Neural progenitor cell (in vitro differentiated cells): ENCODE measurements around the gene CIB1. TPM values are rescaled to one million over a fixed set of nuclear protein-coding genes. Genes with fewer than 3 reads are reported as not detected.
A peak's percentile ranks its signal among the peaks of the same experiment; 100 is the strongest.

ENCODE experiments used
- DNase-seq: peaks from one replicate; pipeline ENCODE4 v3.0.0-alpha.2; 2016; ENCODE audit warnings: low spot score
- H2AFZ ChIP-seq: fragments of 200-600 bp; sonication (generic); replicated peaks from 2 replicates; pipeline ENCODE4 v1.6.1; 2016; ENCODE audit warnings: antibody characterized with exemption
- H3F3A ChIP-seq: fragments of 200-600 bp; sonication (generic); 2 replicates; pipeline ENCODE4 v1.6.1; 2016; ENCODE audit warnings: antibody characterized with exemption, low read depth
- H3K27ac ChIP-seq: fragments of 200-600 bp; sonication (generic); 2 replicates; pipeline ENCODE4 v1.5.1; 2016; ENCODE audit warnings: mild to moderate bottlenecking
- H3K27me3 ChIP-seq: fragments of 200-600 bp; sonication (generic); 2 replicates; pipeline ENCODE4 v1.6.1; 2016; ENCODE audit warnings: mild to moderate bottlenecking, moderate library complexity
- H3K36me3 ChIP-seq: fragments of 200-600 bp; sonication (generic); 2 replicates; pipeline ENCODE4 v1.5.1; 2016
- H3K4me1 ChIP-seq: fragments of 200-600 bp; sonication (generic); 2 replicates; pipeline ENCODE4 v1.6.1; 2016; ENCODE audit warnings: mixed run types
- H3K4me2 ChIP-seq: fragments of 200-600 bp; sonication (generic); 2 replicates; pipeline ENCODE4 v1.6.1; 2016
- H3K4me3 ChIP-seq: fragments of 200-600 bp; sonication (generic); 2 replicates; pipeline ENCODE4 v1.5.1; 2016
- H3K79me2 ChIP-seq: fragments of 200-600 bp; sonication (generic); 2 replicates; pipeline ENCODE4 v1.6.1; 2016; ENCODE audit warnings: low read depth
- H3K9ac ChIP-seq: fragments of 200-600 bp; sonication (generic); 2 replicates; pipeline ENCODE4 v1.6.1; 2016
- H3K9me3 ChIP-seq: fragments of 200-600 bp; sonication (generic); 2 replicates; pipeline ENCODE4 v1.5.1; 2016; ENCODE audit warnings: low read depth
- H4K20me1 ChIP-seq: fragments of 200-600 bp; sonication (generic); 2 replicates; pipeline ENCODE4 v1.6.1; 2016; ENCODE audit warnings: low read depth
- H3K27ac Mint-ChIP-seq: 3 replicates; pipeline ENCODE4 v1.8.0; 2021; ENCODE audit warnings: mixed read lengths
- H3K27me3 Mint-ChIP-seq: 2 replicates; pipeline ENCODE4 v1.8.0; 2022; ENCODE audit warnings: low read depth, mild to moderate bottlenecking, inconsistent platforms, moderate library complexity, mixed read lengths; ENCODE audit not compliant: insufficient read depth
- H3K36me3 Mint-ChIP-seq: 3 replicates; pipeline ENCODE4 v1.8.0; 2021; ENCODE audit warnings: mixed read lengths
- H3K4me1 Mint-ChIP-seq: 3 replicates; pipeline ENCODE4 v1.8.0; 2021; ENCODE audit warnings: mixed read lengths
- H3K4me3 Mint-ChIP-seq: 3 replicates; pipeline ENCODE4 v1.8.0; 2021; ENCODE audit warnings: mild to moderate bottlenecking, moderate library complexity, mixed read lengths
- H3K9me3 Mint-ChIP-seq: 3 replicates; pipeline ENCODE4 v1.8.0; 2020; ENCODE audit warnings: mixed read lengths
- EZH2 ChIP-seq: fragments of 200-600 bp; sonication (generic); IDR thresholded peaks from 2 replicates; pipeline ENCODE4 v1.6.1; 2017; ENCODE audit warnings: antibody characterized with exemption, mild to moderate bottlenecking, moderate library complexity
- EZH2phosphoT487 ChIP-seq: fragments of 200-600 bp; sonication (generic); IDR thresholded peaks from 2 replicates; pipeline ENCODE4 v1.6.1; 2017; ENCODE audit warnings: antibody characterized with exemption
- total RNA-seq: library from RNA; depleted of rRNA; stranded (reverse); fragments of >200 nt; gene quantifications from 2 replicates; pipeline ENCODE4 v1.2.3, GENCODE V29; 2015; ENCODE audit warnings: low replicate concordance
- TF ChIP-seq, protein P1 (sequence below): fragments of 200-600 bp; sonication (generic); IDR thresholded peaks from 2 replicates; pipeline ENCODE4 v1.5.1; 2017; ENCODE audit warnings: antibody characterized with exemption, mild to moderate bottlenecking

Gene CIB1
- total RNA-seq, 1 donor from 2014 or later, result 5.2 TPM

DNA sequence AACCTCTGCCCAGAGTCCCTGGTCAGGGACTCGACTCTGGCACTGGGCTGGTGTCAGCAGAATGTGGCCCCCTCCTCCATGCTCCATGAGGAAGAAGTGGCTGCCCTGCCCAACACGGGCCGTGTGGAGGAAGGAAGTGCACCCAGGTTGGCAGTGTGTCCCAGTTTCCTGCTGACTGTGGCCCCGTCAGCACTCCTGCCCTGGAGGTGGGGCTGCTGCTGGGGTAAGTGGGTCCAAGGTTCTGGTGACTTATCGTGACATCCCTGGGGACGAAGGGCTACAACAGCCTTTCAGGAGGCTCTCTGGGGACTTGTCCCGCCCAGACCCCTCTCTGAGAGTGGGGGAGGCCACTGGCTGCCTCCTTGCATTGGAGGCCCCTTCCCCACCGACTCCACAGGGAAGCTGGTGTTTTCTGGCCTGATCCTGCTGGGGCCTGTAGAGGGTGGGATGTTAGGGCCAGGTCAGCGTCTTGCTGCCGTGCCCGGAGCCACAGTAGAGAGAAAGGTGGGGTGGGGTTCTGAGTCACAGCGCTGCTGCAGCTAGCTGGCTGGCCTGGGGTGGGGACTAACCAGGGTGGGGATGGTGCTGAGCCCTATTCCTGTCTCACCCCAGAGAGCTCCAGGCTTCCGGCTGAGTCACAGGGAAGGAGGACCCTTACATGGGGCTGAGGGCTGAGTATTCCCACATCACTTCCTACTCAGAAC lies 22.1 kb downstream of the CIB1 start:
- H3F3A ChIP-seq, result no peaks in the 10 kb centered on the region
- H3K27ac ChIP-seq, result no peak overlapping the region
- H3K27ac Mint-ChIP-seq, result no peak overlapping the region
- H3K9me3 ChIP-seq, result no peaks in the 10 kb centered on the region
- H3K4me1 Mint-ChIP-seq, result peaks cover 5% of the 10 kb centered on the region
- DNase-seq, result no peak
- H3K27me3 ChIP-seq, result no peaks in the 10 kb centered on the region
- H3K79me2 ChIP-seq, result no peaks in the 10 kb centered on the region
- no peak overlapping the region for H3K4me3 ChIP-seq
- TF ChIP-seq EZH2 (no peak), EZH2phosphoT487 (no peak)
- TF ChIP-seq, protein P1, sequence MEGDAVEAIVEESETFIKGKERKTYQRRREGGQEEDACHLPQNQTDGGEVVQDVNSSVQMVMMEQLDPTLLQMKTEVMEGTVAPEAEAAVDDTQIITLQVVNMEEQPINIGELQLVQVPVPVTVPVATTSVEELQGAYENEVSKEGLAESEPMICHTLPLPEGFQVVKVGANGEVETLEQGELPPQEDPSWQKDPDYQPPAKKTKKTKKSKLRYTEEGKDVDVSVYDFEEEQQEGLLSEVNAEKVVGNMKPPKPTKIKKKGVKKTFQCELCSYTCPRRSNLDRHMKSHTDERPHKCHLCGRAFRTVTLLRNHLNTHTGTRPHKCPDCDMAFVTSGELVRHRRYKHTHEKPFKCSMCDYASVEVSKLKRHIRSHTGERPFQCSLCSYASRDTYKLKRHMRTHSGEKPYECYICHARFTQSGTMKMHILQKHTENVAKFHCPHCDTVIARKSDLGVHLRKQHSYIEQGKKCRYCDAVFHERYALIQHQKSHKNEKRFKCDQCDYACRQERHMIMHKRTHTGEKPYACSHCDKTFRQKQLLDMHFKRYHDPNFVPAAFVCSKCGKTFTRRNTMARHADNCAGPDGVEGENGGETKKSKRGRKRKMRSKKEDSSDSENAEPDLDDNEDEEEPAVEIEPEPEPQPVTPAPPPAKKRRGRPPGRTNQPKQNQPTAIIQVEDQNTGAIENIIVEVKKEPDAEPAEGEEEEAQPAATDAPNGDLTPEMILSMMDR, result no peak
- H3K36me3 ChIP-seq, result no peaks in the 10 kb centered on the region
- peaks cover 8% of the 10 kb centered on the region for H3K27me3 Mint-ChIP-seq
- H3K36me3 Mint-ChIP-seq, result peaks cover 7% of the 10 kb centered on the region
- H4K20me1 ChIP-seq, result peaks cover 16% of the 10 kb centered on the region
- H3K4me1 ChIP-seq, result no peaks in the 10 kb centered on the region
- no peak overlapping the region for H3K4me2 ChIP-seq
- no peak overlapping the region for H3K4me3 Mint-ChIP-seq
- H3K9me3 Mint-ChIP-seq, result no peaks in the 10 kb centered on the region
- H3K9ac ChIP-seq, result no peak overlapping the region
- no peak overlapping the region for H2AFZ ChIP-seq

DNA sequence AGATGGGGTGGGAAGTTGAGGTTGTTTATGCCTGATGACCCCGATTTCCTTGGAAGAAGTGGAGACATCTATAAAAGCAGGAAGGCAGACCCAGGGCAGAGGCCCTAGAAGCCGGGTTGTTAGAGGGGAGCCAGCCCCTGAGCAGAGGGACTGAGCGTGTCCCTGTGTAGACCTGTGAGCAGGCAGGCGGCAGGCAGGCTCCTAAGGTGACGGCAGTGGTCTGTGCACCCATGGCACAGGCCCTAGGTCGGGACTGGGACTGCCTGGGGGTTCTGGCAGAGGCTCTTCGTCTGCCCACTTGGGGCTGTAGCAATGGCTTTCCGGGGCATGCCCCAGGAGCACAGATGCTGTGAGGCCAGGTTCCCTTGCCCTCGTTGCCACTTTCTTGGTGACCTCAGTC lies 22.7 kb downstream of the CIB1 start:
- TF ChIP-seq EZH2 (no peak), EZH2phosphoT487 (no peak)
- TF ChIP-seq, protein P1, result no peak
- H3K27ac ChIP-seq, result no peak overlapping the region
- H3K9me3 Mint-ChIP-seq, result no peaks in the 10 kb centered on the region
- peaks cover 10% of the 10 kb centered on the region for H3K27me3 Mint-ChIP-seq
- H3K9ac ChIP-seq, result no peak overlapping the region
- H4K20me1 ChIP-seq, result peaks cover 19% of the 10 kb centered on the region
- no peaks in the 10 kb centered on the region for H3K9me3 ChIP-seq
- DNase-seq, result no peak
- H3K4me1 ChIP-seq, result no peaks in the 10 kb centered on the region
- no peaks in the 10 kb centered on the region for H3K36me3 ChIP-seq
- H3K79me2 ChIP-seq, result no peaks in the 10 kb centered on the region
- H3F3A ChIP-seq, result no peaks in the 10 kb centered on the region
- H3K4me1 Mint-ChIP-seq, result peaks cover 5% of the 10 kb centered on the region
- no peak overlapping the region for H3K4me2 ChIP-seq
- no peak overlapping the region for H2AFZ ChIP-seq
- H3K4me3 ChIP-seq, result no peak overlapping the region
- peaks cover 7% of the 10 kb centered on the region for H3K36me3 Mint-ChIP-seq
- H3K27ac Mint-ChIP-seq, result peak overlapping the region; percentile 72
- H3K27me3 ChIP-seq, result no peaks in the 10 kb centered on the region
- no peak overlapping the region for H3K4me3 Mint-ChIP-seq

DNA sequence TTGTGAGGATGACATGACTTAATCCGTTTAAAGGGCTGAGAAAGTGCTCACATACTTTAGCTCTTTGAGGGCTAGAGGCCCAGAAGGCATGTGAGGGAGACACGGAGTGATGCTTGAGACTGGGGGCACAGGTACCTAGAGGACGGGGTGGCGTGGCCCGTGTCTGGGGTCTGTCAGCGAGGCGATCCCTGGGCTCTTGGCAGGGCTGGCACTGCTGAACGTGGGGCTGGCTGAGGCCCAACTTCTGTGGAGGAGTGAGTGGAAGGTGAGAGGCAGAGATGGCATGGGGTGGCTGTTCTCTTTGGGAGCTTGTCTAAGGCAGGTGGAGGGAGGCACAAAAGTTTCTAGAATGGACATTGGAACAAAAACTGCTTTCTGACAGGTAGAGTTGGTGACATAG lies 23.1 kb downstream of the CIB1 start:
- no peak overlapping the region for H3K4me3 ChIP-seq
- no peaks in the 10 kb centered on the region for H3K36me3 ChIP-seq
- no peaks in the 10 kb centered on the region for H3K4me1 ChIP-seq
- H3F3A ChIP-seq, result no peaks in the 10 kb centered on the region
- no peaks in the 10 kb centered on the region for H3K27me3 ChIP-seq
- DNase-seq, result no peak
- peaks cover 7% of the 10 kb centered on the region for H3K36me3 Mint-ChIP-seq
- H3K79me2 ChIP-seq, result no peaks in the 10 kb centered on the region
- H3K27ac Mint-ChIP-seq, result peak overlapping the region; percentile 72
- H2AFZ ChIP-seq, result no peak overlapping the region
- no peak overlapping the region for H3K4me3 Mint-ChIP-seq
- H3K9me3 ChIP-seq, result no peaks in the 10 kb centered on the region
- no peak overlapping the region for H3K9ac ChIP-seq
- H3K27ac ChIP-seq, result no peak overlapping the region
- no peaks in the 10 kb centered on the region for H3K9me3 Mint-ChIP-seq
- no peak for TF ChIP-seq EZH2
- H3K27me3 Mint-ChIP-seq, result peaks cover 10% of the 10 kb centered on the region
- H3K4me1 Mint-ChIP-seq, result peaks cover 5% of the 10 kb centered on the region
- H3K4me2 ChIP-seq, result no peak overlapping the region
- peaks cover 23% of the 10 kb centered on the region for H4K20me1 ChIP-seq

DNA sequence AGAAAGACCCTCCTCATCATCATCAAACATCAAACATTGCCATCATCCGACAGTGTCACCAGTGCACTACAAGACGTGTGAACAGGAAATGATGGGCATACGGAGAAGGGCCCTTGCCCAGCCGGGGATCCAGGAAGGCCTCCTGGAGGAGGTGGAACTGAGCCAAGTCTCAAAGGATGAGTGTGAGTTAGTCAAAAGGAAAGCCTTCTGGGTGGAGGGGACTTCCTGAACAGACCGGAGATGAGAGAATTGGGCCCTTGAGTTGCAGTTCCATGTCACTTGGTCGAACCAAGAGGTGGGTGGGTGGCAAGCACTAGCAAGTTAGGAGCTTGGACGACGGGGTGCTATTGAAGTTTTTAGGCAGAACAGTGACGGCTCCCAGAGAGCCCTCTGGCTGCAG lies 24.1 kb downstream of the CIB1 start:
- Histone ChIP-seq H3K4me1 (no peaks in the 10 kb centered on the region), H3K9me3 (no peaks in the 10 kb centered on the region), H4K20me1 (peaks cover 33% of the 10 kb centered on the region), H3K79me2 (no peaks in the 10 kb centered on the region), H2AFZ (no peak overlapping the region), H3K4me3 (no peak overlapping the region), H3K27me3 (no peaks in the 10 kb centered on the region), H3K9ac (no peak overlapping the region), H3K27ac (no peak overlapping the region), H3K4me2 (no peak overlapping the region), H3K36me3 (no peaks in the 10 kb centered on the region), H3F3A (no peaks in the 10 kb centered on the region)
- Mint-ChIP-seq H3K27ac (no peak overlapping the region), H3K4me1 (peaks cover 14% of the 10 kb centered on the region), H3K9me3 (no peaks in the 10 kb centered on the region), H3K36me3 (peaks cover 7% of the 10 kb centered on the region), H3K27me3 (peaks cover 10% of the 10 kb centered on the region), H3K4me3 (peak overlapping the region; percentile 9)
- DNase-seq, result no peak
- TF ChIP-seq EZH2phosphoT487 (no peak), EZH2 (no peak)
- TF ChIP-seq, protein P1, result no peak
